HG03097 (cell line): ENCODE measurements around the gene KAZN.

Experiments
- ATAC-seq: cut with Tn5 transposase; IDR thresholded peaks from one replicate; pipeline ENCODE4 v1.9.1; 2021; ENCODE audit not compliant: unreplicated experiment, low FRiP score

The KAZN gene

DNA sequence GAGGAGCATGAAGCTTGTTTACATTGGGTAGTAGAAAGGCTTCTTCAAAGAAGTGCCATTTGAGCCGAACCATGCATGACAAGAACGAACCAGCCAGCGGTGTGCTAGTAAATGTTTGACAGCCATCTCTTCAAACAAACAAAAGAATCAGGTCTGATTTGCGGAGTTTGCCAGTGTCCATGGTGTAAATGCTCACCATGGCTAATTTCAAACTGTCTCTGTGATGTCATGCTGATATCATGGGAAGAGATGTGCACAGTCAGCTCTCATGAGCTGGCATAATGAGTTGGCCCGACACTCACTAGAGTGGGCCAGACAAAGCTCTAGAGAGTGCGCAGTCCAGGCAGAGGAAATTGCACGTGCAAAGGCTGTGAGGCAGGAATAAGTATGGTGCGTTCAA lies 101.1 kb downstream of the KAZN start:
- ATAC-seq = no peak

GRCh38 chr1:14704846-14705245 lies 106.4 kb downstream of the KAZN start:
- no peak for ATAC-seq

DNA sequence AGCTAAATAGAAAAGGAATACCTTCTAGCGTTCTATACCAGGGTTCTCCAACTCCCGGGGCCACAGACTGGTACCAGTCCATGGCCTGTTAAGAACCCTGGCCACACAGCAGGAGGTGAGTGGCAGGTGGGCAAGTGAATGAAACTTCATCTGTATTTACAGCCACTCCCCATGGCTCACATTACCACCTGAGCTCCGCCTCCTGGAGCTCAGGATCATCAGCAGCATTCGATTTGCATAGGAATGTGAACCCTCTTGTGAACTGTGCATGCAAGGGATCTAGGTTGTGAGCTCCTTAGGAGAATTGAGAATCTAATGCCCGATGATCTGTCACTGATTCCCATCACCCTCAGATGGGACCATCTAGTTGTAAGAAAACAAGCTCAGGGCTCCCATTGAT lies 107.3 kb downstream of the KAZN start:
- ATAC-seq = no peak

- ATAC-seq = no peak
Observed at GRCh38 chr1:14706631-14707030, 108.1 kb downstream of the KAZN start.

DNA sequence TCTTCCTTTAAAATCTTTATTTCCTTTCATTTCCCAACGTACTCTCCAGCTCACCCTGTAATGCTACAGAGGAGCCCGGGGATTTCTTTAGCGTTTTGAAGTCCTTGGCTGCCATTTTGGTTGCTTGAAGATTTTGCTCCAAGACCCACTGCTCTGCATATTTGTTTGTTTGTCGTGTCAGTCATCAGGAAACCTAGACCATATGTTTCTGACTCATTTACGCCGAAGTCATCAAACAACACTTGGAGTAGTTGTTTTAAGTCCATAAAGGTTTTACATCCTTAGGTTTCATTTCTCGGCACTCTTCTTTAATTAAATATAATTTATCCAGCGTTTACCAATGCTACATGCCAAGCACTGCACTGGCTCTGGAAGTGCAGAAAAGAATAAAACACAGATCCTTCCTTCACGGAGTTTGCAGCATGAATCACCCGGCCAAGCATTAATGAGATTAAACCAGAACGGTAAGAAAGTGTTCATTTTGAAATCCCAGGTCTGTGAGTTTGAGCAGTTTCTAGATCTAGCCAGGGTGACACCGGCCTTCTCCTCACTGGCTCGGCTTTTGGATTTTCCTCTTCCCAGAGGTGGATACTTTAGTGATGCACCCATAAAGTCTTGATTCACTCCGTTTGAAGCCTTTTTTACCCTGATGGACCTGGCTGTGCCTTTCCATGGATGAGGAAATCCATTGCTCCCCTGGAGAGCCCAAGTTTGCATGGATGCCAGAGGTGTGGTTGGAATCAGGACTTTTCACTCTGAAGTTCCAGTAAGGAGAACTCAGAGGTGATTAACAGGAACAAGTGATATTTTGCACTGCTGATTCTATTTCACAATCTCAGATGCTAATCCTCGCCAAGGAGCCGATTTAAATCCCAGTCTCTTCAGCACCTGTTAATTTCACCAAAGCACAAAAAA lies 109.3 kb downstream of the KAZN start:
- ATAC-seq = no peak

GRCh38 chr1:14710331-14710730 lies 111.8 kb downstream of the KAZN start:
- ATAC-seq = no peak

DNA sequence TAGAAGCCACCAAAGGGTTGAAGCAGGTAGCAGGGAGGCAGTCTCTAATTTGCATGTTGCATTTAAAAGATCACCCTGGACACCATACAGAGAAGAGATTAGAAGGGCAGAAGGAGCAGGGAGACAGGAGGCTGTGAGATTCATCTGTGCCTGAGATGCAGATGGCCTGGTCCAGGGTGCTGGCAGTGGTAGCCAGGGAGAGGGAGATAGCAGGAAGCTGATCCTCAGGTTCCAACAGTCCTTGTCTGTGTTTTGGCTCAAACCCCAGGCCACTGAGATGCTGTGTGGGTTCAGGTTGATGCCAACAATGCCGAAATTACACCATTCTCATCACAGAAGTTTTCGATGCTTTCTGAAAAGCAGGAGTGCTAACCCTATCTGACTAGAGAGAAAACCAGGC lies 113.7 kb downstream of the KAZN start:
- no peak for ATAC-seq

DNA sequence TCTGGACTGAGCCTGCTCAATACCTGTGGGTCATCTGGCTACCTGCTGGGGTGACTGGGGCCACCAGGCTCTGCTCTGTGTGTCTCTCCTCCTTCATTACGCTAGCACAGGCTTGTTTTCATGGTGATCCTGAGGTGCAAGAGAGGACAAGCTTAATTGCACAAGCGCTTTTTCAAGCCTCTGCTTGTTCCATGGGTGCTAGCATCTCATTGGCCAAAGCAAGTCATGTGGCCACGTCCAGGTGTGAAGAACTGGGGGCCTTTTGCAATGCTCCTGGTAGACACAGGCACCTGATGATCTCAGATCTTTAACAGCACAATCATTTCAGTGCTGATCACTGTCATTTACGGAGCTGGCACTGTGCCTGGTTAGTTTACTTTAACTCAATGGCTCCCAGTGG lies 114.6 kb downstream of the KAZN start:
- ATAC-seq = no peak

GRCh38 chr1:14715266-14715665 lies 116.8 kb downstream of the KAZN start:
- no peak for ATAC-seq

- no peak for ATAC-seq
Observed at GRCh38 chr1:14715802-14716201, 117.3 kb downstream of the KAZN start.

GRCh38 chr1:14716474-14716873 lies 118.0 kb downstream of the KAZN start:
- no peak for ATAC-seq

DNA sequence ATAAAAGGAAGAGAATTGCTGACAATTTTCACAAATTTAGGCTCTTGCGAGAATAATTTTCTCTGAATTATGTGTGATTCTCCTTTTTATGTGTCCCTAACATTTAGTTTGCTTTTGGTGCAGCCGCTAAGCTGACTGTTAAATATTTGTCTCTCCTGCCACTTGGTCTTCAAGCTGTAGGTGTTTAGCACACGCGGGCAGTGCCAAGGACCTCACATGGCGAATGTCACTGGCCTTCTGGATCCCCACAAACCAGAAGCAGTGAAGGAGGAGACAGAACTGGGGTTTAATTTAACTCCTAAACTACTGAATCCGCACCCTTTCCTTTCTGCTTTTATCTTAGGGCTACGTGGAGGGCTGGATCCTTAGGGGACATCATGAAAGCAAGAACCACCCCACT lies 120.0 kb downstream of the KAZN start:
- no peak for ATAC-seq

GRCh38 chr1:14723401-14723800 lies 124.9 kb downstream of the KAZN start:
- ATAC-seq = no peak

DNA sequence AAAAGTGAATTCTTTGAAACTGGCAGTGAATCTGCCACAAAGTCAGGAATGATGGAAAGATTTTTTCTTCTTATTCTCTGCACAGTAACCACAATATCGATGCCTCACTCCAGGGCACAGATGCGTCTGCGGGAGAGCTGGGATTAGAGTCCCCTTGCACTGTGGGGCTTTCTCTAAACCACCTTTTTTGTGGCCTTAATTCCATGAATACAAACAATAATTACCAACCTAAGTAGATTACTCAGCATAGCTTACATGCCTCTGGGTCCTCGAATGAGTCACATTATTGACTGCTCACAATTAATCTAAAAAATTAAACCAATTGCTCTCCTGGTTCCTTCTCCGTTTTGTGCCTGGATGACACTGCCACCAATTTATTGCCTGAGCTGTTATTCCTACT lies 125.8 kb downstream of the KAZN start:
- no peak for ATAC-seq

DNA sequence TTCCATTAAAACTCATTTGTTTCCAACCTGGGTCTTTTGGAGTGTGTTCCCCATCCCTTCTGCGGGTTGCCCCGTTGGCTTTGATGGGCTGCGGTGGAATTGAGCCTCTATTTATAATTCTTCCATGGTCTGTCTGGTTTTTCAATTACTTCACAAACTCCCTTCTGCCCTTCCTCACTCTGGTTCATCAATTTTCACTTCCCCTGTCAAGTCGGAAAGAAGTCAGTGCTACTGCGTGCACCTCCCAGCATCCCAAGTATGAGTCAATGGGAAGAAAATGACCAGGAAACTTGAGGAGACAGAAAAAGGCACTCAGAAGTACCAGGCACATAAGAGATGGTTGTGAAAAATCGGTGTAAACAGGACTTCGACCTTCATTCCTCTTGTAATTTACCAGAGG lies 126.2 kb downstream of the KAZN start:
- ATAC-seq = no peak

DNA sequence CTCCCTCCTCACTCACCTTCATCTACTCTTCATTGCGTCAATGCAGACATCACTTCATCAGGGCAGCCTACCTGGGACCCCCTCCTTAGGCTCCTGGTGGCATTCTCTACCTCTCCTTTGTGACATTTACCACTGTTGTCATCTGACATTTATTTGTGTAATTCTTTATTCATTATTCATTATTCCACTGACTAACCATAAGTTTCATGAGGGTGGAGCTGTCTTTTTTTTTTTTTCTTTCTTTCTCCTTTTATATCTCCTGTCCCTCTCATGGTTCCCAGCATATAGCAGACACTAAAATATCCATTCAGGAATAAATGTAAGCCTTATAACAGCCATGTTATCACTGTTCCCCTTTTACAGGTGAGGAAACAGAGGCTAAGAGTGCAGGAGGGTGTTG lies 126.8 kb downstream of the KAZN start:
- no peak for ATAC-seq

- ATAC-seq = no peak
Observed at GRCh38 chr1:14725695-14726094, 127.2 kb downstream of the KAZN start.

DNA sequence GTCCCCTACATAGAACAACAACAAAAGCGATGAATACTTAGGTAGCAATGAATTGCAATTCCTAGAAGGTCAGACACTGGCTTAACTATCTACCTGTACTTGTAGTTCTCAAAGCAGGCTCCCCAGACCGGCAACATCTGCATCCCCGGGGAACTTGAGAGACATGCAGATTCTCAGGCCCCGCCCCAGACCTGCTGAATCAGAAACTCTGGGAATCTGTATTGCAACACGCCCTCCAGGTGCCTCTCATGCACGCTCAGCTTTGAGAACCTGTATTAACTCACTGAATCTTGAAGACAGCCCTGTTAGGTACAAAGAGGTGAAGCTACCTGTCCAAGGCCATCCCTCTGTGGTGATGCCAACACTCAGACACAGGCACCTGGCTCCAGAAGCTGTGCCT lies 128.1 kb downstream of the KAZN start:
- ATAC-seq = no peak

DNA sequence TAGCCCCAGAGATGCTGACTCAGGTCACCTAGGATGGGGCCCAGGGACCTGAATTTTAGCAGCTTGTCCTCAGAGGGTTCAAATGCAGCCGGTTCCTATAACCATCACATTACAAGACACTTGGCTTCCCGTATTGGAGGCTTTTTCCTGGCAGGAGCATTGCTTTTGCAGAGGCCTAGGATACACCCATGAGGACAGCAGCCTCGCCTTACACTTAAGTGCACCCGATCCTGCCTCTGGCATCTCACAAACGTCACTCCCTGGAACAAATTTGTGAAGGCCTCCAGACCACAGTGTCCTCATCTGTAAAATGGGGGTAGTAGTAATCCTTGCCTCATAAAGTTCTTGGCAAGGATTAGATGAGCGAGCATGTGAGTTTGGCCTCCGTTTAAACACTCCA lies 130.0 kb downstream of the KAZN start:
- no peak for ATAC-seq

DNA sequence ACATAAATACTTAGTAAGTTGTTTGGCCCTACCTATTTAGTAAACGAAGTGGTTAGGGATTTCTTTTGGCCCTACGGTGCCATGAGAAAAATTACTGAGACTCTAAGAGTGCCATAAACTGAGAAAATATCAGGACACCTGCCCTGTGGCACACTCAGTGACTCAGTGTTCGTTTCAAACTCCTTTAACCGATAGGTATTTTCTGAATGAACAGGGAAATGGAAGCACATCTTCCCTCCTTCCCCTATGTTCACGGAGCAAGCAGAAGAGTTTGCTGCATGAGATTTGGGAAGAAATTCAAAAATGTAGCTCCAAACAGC lies 134.2 kb downstream of the KAZN start:
- no peak for ATAC-seq

DNA sequence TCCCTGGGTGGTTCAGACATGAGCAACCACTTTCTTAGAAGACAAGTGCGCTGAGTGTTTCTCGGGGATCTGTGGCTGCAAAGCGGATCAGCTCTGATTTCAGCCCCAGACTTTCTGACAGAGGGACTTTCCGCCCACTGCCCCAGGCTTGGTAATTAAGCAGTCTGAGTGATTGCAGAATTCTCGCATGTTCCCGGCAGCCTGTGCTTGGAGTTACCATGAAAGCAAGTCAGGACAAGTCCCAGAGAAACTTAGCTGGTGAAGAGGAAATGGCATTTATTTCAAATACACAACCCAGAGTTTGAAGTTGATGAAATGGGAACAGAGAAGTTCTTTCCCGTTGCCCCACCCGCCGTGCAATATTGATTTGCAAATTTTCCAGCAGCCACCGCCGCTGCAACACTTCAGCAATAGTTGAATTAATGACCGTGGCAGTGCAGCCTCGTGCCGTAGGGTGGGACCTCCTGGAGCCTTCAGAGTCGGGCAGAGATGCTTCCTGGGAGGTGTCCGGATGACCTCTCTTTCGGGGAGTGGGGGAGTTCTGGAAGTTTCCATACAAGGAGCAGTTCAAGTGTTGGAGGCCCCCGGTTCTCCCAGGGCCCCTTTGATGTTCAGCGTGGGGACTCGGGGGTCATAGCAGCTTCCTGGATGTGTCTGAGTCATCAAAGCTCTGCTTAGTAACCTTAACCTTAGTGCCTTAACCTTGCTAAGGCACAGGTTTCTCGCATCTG lies 134.7 kb downstream of the KAZN start:
- ATAC-seq = no peak

- ATAC-seq = no peak
Observed at GRCh38 chr1:14733779-14734140, 135.3 kb downstream of the KAZN start.
